Colonic mucosa (tissue), 4 donors: ENCODE results near the gene ZMYM4. TPM values are rescaled to one million over a fixed set of nuclear protein-coding genes. Genes with fewer than 3 reads are reported as not detected.
A peak's percentile ranks its signal among the peaks of the same experiment; 100 is the strongest.

Source experiments
- DNase-seq: peaks from one replicate; pipeline ENCODE4 v3.0.0-alpha.2; 2020
- H3K27ac ChIP-seq: fragments of 200-600 bp; one replicate; pipeline ENCODE4 v1.8.0; 2021
- H3K27me3 ChIP-seq: fragments of 200-600 bp; one replicate; pipeline ENCODE4 v1.8.0; 2021
- H3K36me3 ChIP-seq: fragments of 200-600 bp; one replicate; pipeline ENCODE4 v1.8.0; 2021
- H3K4me1 ChIP-seq: fragments of 200-600 bp; one replicate; pipeline ENCODE4 v1.8.0; 2021; ENCODE audit warnings: mild to moderate bottlenecking
- H3K4me3 ChIP-seq: fragments of 200-600 bp; one replicate; pipeline ENCODE4 v1.8.0; 2021
- H3K9ac ChIP-seq, 2 donors: one replicate each; pipeline ENCODE4 v1.7.0; 2013; ENCODE audit warnings: control low read depth in 2 of 2, low read depth in 2 of 2, low read length in 2 of 2
- H3K9me3 ChIP-seq: fragments of 200-600 bp; one replicate; pipeline ENCODE4 v1.8.0; 2021
- intact Hi-C: fragments of 100-400 bp; cut with DNase I; formaldehyde crosslinking; loops from one replicate; pipeline ENCODE4 v1.14.1; 2022
- total RNA-seq, 2 donors: library from RNA; stranded (reverse); fragmentation: NEBNext Ultra II Directional in 1 of 2; extraction: Animal tissue kit (Norgen Biotek cat#: 25700) in 1 of 2; gene quantifications; one replicate each; pipeline ENCODE4 v1.2.1, GENCODE V29; 2021
- TF ChIP-seq, protein P1 (sequence below): fragments of 200-600 bp; IDR thresholded peaks from one replicate; pipeline ENCODE4 v1.8.0; 2022; ENCODE audit warnings: antibody characterized with exemption, mild to moderate bottlenecking
- donor health status: healthy.
- donor health status: DM: no; HTN: no; CAD: no.
- donor health status: DM: no; HTN: no; CAD: no.

The ZMYM4 gene
- total RNA-seq, 2 donors from 2014 or later: 25.9 to 31.8 TPM

GRCh38 chr1:35452106-35452774, 183.7 kb downstream of the ZMYM4 start:
- no peak overlapping the region for H3K4me3 ChIP-seq
- no peaks in the 10 kb centered on the region for H3K4me1 ChIP-seq
- intact Hi-C loops: loop anchor here (1.0 to 10.0 kb wide), 2 partner anchors 112 to 273 kb away; no protein-coding TSS in a partner anchor
- no peaks in the 10 kb centered on the region for H3K9me3 ChIP-seq
- peak; percentile 24 for DNase-seq
- H3K9ac ChIP-seq: no peak overlapping the region
- no peaks in the 10 kb centered on the region for H3K27me3 ChIP-seq
- peaks cover 15% of the 10 kb centered on the region for H3K36me3 ChIP-seq
- TF ChIP-seq, protein P1, sequence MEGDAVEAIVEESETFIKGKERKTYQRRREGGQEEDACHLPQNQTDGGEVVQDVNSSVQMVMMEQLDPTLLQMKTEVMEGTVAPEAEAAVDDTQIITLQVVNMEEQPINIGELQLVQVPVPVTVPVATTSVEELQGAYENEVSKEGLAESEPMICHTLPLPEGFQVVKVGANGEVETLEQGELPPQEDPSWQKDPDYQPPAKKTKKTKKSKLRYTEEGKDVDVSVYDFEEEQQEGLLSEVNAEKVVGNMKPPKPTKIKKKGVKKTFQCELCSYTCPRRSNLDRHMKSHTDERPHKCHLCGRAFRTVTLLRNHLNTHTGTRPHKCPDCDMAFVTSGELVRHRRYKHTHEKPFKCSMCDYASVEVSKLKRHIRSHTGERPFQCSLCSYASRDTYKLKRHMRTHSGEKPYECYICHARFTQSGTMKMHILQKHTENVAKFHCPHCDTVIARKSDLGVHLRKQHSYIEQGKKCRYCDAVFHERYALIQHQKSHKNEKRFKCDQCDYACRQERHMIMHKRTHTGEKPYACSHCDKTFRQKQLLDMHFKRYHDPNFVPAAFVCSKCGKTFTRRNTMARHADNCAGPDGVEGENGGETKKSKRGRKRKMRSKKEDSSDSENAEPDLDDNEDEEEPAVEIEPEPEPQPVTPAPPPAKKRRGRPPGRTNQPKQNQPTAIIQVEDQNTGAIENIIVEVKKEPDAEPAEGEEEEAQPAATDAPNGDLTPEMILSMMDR: no peak
- no peak overlapping the region for H3K27ac ChIP-seq

GRCh38 chr1:35453031-35453430, 184.5 kb downstream of the ZMYM4 start:
- H3K36me3 ChIP-seq: peaks cover 11% of the 10 kb centered on the region

GRCh38 chr1:35454176-35454575, 185.7 kb downstream of the ZMYM4 start:
- no peak overlapping the region for H3K4me3 ChIP-seq
- TF ChIP-seq, protein P1: no peak
- no peaks in the 10 kb centered on the region for H3K4me1 ChIP-seq
- DNase-seq: no peak
- H3K9me3 ChIP-seq: no peaks in the 10 kb centered on the region
- no peak overlapping the region for H3K9ac ChIP-seq
- no peaks in the 10 kb centered on the region for H3K27me3 ChIP-seq
- intact Hi-C loops: loop anchor here (10.0 kb wide), 1 partner anchor 271 kb away; no protein-coding TSS in a partner anchor
- H3K36me3 ChIP-seq: peaks cover 11% of the 10 kb centered on the region
- H3K27ac ChIP-seq: no peak overlapping the region

More at GRCh38 chr1:35453031-35453430, 184.5 kb downstream of the ZMYM4 start:
- TF ChIP-seq, protein P1: no peak
- Histone ChIP-seq H3K4me3 (no peak overlapping the region), H3K9me3 (no peaks in the 10 kb centered on the region), H3K4me1 (no peaks in the 10 kb centered on the region), H3K27ac (no peak overlapping the region), H3K27me3 (no peaks in the 10 kb centered on the region), H3K9ac (no peak overlapping the region)
- DNase-seq: no peak
- intact Hi-C loops: loop anchor here (10.0 kb wide), 1 partner anchor 272 kb away; no protein-coding TSS in a partner anchor

DNA sequence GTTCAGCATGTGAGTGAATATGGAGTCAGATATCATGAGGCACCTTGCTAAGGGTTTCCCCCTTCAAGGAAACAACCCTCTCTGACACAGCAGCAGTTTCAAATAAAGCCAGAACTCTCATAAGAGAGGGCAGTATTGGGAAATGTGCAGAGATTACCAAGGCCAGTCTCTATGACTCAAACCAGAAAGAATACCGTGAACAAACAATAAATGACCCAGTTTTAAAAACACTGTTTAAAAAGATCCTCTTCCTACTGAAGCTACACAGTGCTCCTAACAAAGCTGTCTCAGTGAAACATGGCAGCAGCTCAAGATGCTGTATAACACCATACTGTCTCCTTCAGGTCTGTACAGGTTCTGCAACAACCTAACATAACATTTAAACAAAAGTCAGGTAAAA, 186.1 kb downstream of the ZMYM4 start:
- Histone ChIP-seq H3K27ac (no peak overlapping the region), H3K4me3 (no peak overlapping the region), H3K36me3 (peaks cover 6% of the 10 kb centered on the region), H3K4me1 (no peaks in the 10 kb centered on the region), H3K9ac (no peak overlapping the region), H3K27me3 (no peaks in the 10 kb centered on the region), H3K9me3 (no peaks in the 10 kb centered on the region)
- TF ChIP-seq, protein P1: no peak
- intact Hi-C loops: loop anchor here (10.0 kb wide), 1 partner anchor 270 kb away; no protein-coding TSS in a partner anchor
- no peak for DNase-seq

DNA sequence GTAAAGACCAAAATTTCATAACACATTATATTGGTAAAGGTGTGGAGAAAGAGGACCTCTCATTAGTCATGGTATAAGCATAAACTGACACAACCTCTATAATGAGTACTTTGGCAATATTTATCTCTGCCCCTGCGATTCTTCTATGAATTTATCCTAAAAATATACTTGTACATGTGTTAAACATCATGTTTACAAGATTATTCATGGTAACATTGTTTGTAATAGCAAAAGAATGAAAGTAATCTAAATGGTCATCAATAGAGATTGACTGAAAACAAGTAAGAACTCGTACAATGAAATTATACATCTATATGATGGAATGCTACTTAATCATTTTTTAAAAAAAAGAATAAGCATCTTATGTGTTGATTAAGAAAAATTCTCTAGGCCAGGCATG, 192.3 kb downstream of the ZMYM4 start:
- Histone ChIP-seq H3K27ac (no peak overlapping the region), H3K9ac (no peak overlapping the region), H3K4me3 (no peak overlapping the region), H3K4me1 (no peaks in the 10 kb centered on the region), H3K36me3 (peaks cover 6% of the 10 kb centered on the region), H3K27me3 (no peaks in the 10 kb centered on the region), H3K9me3 (no peaks in the 10 kb centered on the region)
- intact Hi-C loops: no loop called here
- no peak for DNase-seq
- TF ChIP-seq, protein P1: no peak
